Measurements from ENCODE around the gene MBNL1.
"Not testable (repeated sequence)": the region's sequence is repeated elsewhere in the genome, so short reads cannot be mapped to it uniquely, and the experiment has no call there.

Gene MBNL1

DNA sequence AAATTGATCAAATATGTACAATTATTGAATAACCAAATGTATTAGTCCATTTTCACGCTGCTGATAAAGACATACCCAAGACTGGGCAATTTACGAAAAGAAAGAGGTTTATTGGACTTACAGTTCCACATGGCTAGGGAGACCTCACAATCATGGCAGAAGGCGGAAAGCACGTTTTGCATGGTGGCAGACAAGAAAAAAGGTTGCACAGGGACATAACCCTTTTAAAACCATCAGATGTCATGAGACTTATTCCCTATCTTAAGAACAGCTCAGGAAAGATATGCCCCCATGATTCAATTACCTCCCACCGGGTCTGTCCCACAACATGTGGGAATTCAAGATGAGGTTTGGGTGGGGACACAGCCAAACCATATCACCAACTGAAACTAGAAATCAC is 171.5 kb downstream of the MBNL1 start:
- not testable (repeated sequence) for H3K9me3 Mint-ChIP-seq; H3K27ac Mint-ChIP-seq; ATAC-seq; H3K4me3 Mint-ChIP-seq; DNase-seq (ENCODE audit: low spot score in 2 of 2)
- peaks cover 57% of the 10 kb centered on the region for H3K36me3 Mint-ChIP-seq
- H3K4me1 Mint-ChIP-seq, result peaks cover 60% of the 10 kb centered on the region

DNA sequence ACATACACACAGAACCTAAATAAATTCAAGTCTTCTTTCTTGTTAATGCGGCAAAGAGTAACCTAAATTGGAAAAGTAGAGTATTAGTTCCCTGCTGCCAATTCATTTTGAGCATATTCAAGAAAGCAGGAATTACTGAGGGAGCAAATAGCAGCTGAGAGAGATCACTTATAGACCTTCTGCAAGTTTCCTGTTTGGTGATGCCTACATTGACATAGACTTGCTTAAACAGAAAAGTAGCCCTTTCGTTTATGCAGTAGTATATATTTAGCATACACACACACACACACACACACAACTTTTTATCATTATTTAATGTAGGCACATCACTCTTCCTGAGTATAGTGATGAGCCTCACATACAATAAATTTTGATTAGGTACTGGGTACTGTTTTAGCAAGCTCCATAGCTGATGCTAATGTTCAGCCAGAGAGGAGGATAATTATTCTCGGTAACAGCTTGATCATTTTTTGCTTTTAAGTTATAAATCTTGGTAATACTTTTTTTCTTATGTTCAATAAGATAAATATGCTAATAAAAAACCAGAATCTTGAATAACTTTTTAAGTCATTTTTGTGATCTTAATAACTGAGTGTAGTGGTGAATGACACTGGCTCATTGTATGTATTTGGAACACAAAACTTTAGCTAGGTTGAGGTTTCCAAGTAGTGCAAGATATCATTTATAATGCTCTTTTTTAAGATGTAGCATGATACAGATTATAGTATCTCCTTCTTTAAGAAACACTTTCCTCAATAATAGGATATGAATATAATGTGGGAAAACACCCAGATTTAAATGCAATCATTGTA is 174.7 kb downstream of the MBNL1 start:
- Mint-ChIP-seq H3K36me3 (peaks cover 73% of the 10 kb centered on the region), H3K4me1 (peaks cover 68% of the 10 kb centered on the region), H3K27ac (peak overlapping the region; percentile 74), H3K4me3 (peak overlapping the region; percentile 11), H3K9me3 (no peaks in the 10 kb centered on the region)
- DNase-seq (ENCODE audit: low spot score in 2 of 2) (no peak), ATAC-seq (no peak)

DNA sequence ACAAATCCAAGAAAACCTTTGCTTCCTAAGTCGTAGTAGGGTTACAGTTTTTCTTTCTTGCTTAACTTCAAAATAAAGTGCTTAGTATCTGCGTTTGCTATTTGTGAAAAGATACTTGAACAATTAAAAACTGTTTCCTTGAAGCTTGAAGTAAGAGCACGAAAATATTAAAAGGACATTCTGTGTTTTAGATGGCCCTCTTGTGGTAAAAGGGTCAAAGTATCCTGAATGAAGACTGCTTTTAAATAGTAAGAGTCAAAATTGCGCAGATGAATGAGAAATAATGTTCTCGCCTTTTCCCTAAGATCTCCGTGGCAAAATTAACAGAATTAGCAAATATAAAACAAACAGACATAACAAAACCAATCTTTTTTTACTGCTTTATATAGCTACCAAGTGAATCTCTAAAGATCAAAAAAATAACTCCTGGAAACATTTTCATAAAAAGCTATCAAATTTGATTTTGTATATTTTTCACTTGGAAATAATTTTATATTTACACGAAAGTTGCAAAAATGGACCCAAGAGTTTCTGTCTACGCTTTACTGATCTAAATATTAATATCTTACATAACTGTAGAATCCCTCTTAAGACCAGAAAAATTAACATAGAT is 175.4 kb downstream of the MBNL1 start:
- peak overlapping the region; percentile 9 for H3K27ac Mint-ChIP-seq
- H3K36me3 Mint-ChIP-seq, result peaks cover 73% of the 10 kb centered on the region
- no peak overlapping the region for H3K4me3 Mint-ChIP-seq
- no peaks in the 10 kb centered on the region for H3K9me3 Mint-ChIP-seq
- peaks cover 60% of the 10 kb centered on the region for H3K4me1 Mint-ChIP-seq
- ATAC-seq (no peak), DNase-seq (ENCODE audit: low spot score in 2 of 2) (no peak)

DNA sequence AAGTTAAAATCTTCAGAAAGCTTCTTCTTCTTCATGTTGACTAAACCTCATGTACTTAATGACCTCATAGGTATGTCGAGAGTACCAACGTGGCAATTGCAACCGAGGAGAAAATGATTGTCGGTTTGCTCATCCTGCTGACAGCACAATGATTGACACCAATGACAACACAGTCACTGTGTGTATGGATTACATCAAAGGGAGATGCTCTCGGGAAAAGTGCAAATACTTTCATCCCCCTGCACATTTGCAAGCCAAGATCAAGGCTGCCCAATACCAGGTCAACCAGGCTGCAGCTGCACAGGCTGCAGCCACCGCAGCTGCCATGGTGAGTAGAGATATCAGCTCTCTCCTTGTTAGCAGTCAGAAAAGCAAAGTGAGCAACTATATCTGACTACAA is 176.5 kb downstream of the MBNL1 start:
- peaks cover 77% of the 10 kb centered on the region for H3K36me3 Mint-ChIP-seq
- peaks cover 50% of the 10 kb centered on the region for H3K4me1 Mint-ChIP-seq
- ATAC-seq, result peak; percentile 70

DNA sequence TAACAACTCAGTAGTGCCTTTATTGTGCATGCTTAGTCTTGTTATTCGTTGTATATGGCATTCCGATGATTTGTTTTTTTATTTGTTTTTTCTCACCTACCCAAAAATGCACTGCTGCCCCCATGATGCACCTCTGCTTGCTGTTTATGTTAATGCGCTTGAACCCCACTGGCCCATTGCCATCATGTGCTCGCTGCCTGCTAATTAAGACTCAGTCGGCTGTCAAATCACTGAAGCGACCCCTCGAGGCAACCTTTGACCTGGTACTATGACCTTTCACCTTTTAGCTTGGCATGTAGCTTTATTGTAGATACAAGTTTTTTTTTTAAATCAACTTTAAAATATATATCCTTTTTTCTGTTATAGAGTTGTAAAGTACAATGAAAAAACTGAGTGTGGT is 177.8 kb downstream of the MBNL1 start:
- no peak for DNase-seq (ENCODE audit: low spot score in 2 of 2)
- ATAC-seq, result no peak
- Mint-ChIP-seq H3K9me3 (no peaks in the 10 kb centered on the region), H3K27ac (peak overlapping the region; percentile 89), H3K4me1 (peaks cover 53% of the 10 kb centered on the region), H3K36me3 (peaks cover 88% of the 10 kb centered on the region), H3K4me3 (no peak overlapping the region)

More for the DNA sequence above, 176.5 kb downstream of the MBNL1 start:
- no peak for DNase-seq (ENCODE audit: low spot score in 2 of 2)
- Mint-ChIP-seq H3K27ac (peak overlapping the region; percentile 9), H3K4me3 (no peak overlapping the region), H3K9me3 (no peaks in the 10 kb centered on the region)

DNA sequence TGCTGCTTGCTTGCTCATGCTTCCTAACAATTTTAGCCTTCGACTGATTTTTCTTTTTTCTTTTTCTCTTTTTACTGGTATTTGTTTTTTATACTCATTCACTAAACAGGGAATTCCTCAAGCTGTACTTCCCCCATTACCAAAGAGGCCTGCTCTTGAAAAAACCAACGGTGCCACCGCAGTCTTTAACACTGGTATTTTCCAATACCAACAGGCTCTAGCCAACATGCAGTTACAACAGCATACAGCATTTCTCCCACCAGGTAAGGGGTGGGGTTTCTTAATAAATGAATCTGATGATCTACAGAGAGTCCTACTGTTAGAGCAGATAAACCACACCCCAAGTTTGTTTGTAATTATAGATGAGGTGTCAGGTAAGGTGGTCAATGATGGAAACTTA is 178.8 kb downstream of the MBNL1 start:
- ATAC-seq (peak; percentile 26), DNase-seq (ENCODE audit: low spot score in 2 of 2) (no peak)
- H3K4me1 Mint-ChIP-seq, result peaks cover 56% of the 10 kb centered on the region
- peak overlapping the region; percentile 89 for H3K27ac Mint-ChIP-seq
- peak overlapping the region; percentile 28 for H3K4me3 Mint-ChIP-seq
- H3K9me3 Mint-ChIP-seq, result no peaks in the 10 kb centered on the region
- peaks cover 90% of the 10 kb centered on the region for H3K36me3 Mint-ChIP-seq

DNA sequence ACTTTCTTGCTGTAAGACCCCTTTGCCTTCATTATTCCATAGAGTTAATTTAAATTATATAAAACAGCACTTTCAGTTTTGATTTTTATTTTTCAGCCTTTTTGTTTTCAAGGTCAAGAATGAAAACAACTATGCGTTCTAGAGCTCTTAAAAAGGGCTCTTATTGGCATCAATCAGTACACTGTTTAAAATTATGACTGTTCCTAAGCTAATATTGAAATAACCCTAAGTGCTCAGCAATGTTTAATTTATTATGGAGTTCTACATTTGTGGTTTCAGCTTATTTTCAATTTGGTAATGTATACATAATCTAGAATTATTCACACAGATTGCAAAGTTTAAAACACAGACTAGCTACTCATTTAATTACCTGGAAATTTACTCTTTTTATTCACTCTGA is 179.4 kb downstream of the MBNL1 start:
- H3K36me3 Mint-ChIP-seq, result peaks cover 93% of the 10 kb centered on the region
- ATAC-seq, result no peak
- H3K4me3 Mint-ChIP-seq, result no peak overlapping the region
- no peak for DNase-seq (ENCODE audit: low spot score in 2 of 2)
- no peaks in the 10 kb centered on the region for H3K9me3 Mint-ChIP-seq
- H3K4me1 Mint-ChIP-seq, result peaks cover 55% of the 10 kb centered on the region
- no peak overlapping the region for H3K27ac Mint-ChIP-seq

DNA sequence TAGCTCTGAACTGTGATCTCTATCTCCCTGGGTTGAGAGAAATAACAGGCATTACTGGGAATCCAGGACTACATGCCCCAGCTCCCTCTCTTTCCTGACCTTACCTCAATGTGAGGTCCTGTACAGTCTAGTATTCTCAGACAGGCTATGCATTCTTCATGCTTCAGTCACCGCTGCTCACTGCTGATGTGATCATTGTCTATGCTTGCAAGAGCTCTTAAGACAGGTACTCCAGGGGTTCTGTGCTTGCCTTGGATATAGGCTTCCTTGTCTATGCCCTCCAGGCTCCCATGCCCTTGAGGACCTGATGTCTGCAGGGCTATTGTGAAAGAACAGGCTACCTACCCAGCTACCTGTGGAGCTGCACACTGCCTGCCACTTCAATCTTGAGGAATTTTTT is 183.6 kb downstream of the MBNL1 start:
- H3K27ac Mint-ChIP-seq, result peak overlapping the region; percentile 2
- H3K9me3 Mint-ChIP-seq, result no peaks in the 10 kb centered on the region
- H3K36me3 Mint-ChIP-seq, result peaks cover 100% of the 10 kb centered on the region
- DNase-seq (ENCODE audit: low spot score in 2 of 2) (no peak), ATAC-seq (no peak)
- peaks cover 34% of the 10 kb centered on the region for H3K4me1 Mint-ChIP-seq
- no peak overlapping the region for H3K4me3 Mint-ChIP-seq

DNA sequence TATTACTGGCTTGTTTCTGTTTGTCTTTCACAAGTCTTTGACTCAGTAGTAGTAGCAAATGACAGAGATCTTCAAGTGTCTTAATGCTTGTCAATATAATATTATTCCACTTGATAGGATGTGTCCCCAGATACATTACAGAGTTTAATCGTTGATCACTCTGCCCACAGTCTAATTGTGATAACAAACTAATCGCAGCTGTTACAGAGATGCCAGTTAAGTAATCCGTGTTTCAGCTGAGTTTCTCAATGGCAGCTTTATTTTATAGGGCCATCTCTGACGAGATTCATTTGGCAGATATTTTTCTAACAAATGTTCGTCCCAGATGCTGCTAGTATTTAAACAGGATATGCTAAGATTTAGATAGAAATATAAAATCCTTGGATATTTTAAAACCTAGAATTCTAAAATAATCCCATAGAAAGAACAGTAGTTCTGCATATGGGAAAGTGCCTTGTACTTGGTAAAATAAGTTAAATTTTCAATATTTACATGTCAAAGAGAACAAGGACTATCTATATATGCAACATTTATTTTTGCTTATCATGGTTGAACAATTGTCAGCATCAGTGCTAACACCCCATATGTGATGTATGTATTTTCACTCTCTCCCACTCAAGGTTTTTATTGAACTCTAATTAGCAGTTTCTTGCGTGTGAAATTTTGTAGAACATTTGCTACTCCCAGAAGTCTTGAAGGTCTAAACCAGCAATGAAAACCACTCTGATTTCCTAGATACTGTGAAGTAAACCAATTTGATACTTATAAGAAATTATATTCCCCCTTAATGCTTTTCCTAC is 185.5 kb downstream of the MBNL1 start:
- Mint-ChIP-seq H3K27ac (no peak overlapping the region), H3K36me3 (peaks cover 100% of the 10 kb centered on the region)

DNA sequence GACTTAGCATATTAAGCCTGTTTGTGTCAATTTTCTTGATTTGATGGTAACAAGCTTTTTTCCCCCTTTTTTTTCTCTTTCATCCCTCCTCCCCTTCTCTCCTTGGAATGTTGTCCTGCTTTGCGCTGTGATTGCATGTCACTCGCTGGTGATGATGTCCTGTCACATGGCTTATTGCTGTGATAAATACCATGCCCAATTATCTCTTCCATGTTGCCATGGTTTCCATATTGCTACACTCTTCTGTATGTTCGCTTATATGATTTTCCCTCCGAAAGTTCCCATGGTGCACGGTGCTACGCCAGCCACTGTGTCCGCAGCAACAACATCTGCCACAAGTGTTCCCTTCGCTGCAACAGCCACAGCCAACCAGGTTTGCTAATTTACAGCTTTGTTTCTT is 187.3 kb downstream of the MBNL1 start:
- no peak for DNase-seq (ENCODE audit: low spot score in 2 of 2)
- Mint-ChIP-seq H3K36me3 (peaks cover 100% of the 10 kb centered on the region), H3K9me3 (no peaks in the 10 kb centered on the region), H3K4me3 (no peak overlapping the region), H3K27ac (peak overlapping the region; percentile 44), H3K4me1 (peaks cover 43% of the 10 kb centered on the region)
- ATAC-seq, result no peak

More for the DNA sequence above, 185.5 kb downstream of the MBNL1 start:
- Mint-ChIP-seq H3K4me3 (no peak overlapping the region), H3K4me1 (peaks cover 43% of the 10 kb centered on the region), H3K9me3 (no peaks in the 10 kb centered on the region)
- no peak for ATAC-seq
- DNase-seq (ENCODE audit: low spot score in 2 of 2), result no peak

DNA sequence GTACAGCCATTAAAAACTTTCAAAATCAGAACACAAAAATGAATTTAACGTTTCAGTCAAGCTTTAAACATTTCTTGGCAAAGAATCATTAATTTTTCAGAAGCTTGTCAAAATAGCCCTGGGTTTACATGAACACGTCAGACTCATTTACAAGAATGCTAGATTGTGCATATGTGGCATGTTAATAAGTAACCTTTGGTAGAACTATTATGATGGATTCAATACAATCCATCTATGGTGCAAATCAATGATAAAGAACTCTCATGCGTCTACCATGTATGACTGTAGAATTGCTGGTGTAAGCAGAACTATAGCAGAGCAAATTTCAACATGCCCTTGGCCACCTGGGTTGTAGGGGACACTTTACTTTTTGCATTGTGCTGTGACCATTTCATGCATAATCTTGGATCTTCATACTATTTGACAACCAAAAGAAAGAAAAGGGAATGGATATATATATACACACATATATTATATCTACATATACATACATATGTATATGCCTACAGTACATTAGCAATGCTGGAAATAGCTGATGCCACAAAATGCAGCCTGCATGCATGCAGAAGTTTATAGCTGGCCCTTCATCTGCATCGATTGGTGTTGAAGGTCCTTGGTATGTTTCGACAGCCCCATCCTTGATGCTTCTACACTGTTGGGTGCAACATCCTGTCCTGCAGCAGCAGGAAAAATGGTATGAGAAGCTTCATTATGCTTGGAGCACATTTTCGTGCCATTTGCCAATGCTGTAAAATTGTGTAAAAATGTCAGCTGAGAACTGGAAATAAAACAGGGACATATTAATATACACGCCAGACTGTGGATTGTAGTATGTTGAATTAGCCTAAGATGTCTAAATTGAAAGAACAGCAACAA is 189.0 kb downstream of the MBNL1 start:
- peaks cover 100% of the 10 kb centered on the region for H3K36me3 Mint-ChIP-seq
- H3K9me3 Mint-ChIP-seq, result no peaks in the 10 kb centered on the region
- H3K4me1 Mint-ChIP-seq, result peaks cover 29% of the 10 kb centered on the region
- DNase-seq (ENCODE audit: low spot score in 2 of 2), result no peak
- ATAC-seq, result no peak
- no peak overlapping the region for H3K27ac Mint-ChIP-seq
- H3K4me3 Mint-ChIP-seq, result no peak overlapping the region

DNA sequence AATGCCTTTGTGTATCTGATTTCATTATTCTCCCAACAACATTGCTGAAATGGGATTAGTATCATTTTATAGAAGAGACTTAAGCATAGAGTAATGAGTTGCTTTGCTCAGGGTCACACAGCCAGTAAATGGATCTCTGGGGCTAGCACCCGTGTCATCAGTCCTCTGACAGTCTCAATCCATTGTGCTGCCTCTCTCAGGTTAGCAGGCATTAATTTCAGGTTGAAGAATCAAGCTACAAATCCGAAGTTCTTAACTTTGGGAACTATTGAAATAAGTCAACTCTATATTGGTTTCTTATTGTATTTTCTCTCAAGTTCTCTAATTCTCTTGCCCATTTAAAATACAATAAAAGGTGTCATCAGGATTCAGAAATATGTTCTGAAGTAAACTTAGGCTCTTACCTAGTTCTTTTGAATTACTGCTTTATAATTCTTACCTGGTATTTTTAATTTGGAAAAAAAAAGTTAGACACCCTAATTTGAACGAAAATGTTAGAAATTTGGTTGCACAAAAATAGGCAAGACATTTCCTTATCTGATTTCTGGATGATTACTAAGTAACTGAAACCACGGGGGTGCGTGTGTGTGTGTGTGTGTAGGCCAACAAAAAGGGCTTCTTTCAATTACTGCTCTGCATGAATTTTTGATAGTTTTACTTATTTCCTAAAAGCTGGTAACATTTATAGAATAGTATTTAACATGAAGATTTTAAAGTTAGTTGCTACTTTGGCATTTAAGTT is 189.8 kb downstream of the MBNL1 start:
- H3K9me3 Mint-ChIP-seq, result no peaks in the 10 kb centered on the region
- peaks cover 28% of the 10 kb centered on the region for H3K4me1 Mint-ChIP-seq
- ATAC-seq (peak; percentile 65), DNase-seq (ENCODE audit: low spot score in 2 of 2) (no peak)
- H3K27ac Mint-ChIP-seq, result no peak overlapping the region
- no peak overlapping the region for H3K4me3 Mint-ChIP-seq
- peaks cover 100% of the 10 kb centered on the region for H3K36me3 Mint-ChIP-seq

DNA sequence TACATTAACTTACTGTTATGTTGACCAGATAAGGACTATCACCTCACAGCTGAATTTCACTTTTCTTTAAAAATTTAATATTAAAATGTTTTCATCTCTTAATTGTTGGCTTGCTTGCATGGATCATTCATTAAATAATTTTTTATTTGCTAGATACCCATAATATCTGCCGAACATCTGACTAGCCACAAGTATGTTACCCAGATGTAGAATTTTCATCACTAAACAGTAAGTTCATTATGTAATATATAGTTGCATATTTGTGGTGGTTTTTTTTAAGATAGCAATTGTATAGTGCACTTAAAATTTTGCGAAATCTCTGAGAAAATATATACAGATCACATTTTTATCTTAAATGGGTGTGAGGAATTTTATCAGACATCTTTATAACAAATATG is 190.4 kb downstream of the MBNL1 start:
- Mint-ChIP-seq H3K27ac (no peak overlapping the region), H3K9me3 (no peaks in the 10 kb centered on the region), H3K36me3 (peaks cover 98% of the 10 kb centered on the region), H3K4me3 (no peak overlapping the region), H3K4me1 (peaks cover 28% of the 10 kb centered on the region)
- no peak for ATAC-seq
- DNase-seq (ENCODE audit: low spot score in 2 of 2), result no peak

DNA sequence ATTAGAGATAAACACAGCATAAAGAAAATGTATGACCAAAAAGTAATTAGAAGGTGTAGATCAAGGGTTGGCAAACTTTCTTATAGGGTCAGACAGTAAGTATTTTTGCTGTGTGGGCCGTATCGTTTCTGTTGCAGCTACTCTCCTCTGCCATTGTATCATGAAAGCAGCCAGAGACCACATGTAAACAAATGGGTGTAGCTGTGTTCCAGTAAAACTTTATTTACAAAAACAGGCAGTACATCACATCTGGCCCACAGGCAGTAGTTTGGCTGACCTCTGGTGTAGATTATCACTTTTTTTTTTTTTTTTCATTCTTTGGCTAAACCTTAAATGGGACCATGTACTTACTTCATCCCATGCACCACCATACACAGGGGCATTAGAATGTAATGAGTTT is 190.8 kb downstream of the MBNL1 start:
- Mint-ChIP-seq H3K9me3 (no peaks in the 10 kb centered on the region), H3K36me3 (peaks cover 97% of the 10 kb centered on the region), H3K4me1 (peaks cover 28% of the 10 kb centered on the region), H3K27ac (no peak overlapping the region), H3K4me3 (no peak overlapping the region)
- ATAC-seq (no peak), DNase-seq (ENCODE audit: low spot score in 2 of 2) (no peak)

Measured in stimulated activated effector memory CD8-positive, alpha-beta T cell treated with anti-CD3 and anti-CD28 coated beads, Interleukin-12 subunit alpha, Interleukin-12 subunit beta, amount 100 ng/mL, for 72 hours (primary cell).